ENCODE data around the gene MAP6.
A peak's percentile ranks its signal among the peaks of the same experiment; 100 is the strongest.
"Not testable (repeated sequence)": the region's sequence is repeated elsewhere in the genome, so short reads cannot be mapped to it uniquely, and the experiment has no call there.

The MAP6 gene

DNA sequence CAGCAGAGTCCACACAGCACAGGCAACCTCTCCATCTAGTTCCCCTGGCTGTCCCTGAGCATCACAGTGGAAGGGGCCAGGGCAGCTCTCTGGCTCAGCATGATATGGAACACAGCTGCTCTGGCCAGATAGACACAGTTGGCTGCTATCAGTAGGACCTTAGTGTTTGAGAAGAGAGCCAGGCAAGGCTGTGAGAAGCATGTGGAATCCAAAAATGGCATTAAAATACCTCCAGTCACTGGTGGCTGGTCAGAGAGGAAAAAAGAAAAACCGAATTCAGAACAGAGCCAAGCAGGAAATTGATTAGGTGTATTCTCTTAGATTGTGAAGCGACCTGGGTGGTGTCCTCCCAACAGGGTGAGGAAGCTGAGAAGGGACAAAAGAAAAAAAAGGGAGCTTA is 78.9 kb downstream of the MAP6 start:
- DNase-seq = peak; percentile 97

DNA sequence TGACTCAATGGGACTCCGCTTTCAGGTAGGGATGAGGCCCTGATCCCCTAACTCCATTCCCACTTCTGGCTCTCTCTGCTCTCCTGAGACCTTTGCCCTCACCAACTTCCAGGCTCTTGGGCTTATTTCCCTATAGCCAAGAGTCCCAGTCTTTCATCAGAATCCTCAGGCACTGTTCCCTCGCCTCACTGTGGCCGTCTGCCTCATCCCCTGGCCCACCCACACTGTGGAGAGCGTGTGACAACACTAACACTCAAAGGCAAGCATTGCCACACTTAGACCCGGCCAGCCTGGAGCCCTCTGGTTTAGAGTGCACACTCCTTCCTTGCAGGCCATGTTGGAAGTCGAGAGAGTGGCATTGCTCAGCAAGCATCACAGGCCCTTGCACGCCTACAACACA is 79.8 kb downstream of the MAP6 start:
- DNase-seq = no peak

DNA sequence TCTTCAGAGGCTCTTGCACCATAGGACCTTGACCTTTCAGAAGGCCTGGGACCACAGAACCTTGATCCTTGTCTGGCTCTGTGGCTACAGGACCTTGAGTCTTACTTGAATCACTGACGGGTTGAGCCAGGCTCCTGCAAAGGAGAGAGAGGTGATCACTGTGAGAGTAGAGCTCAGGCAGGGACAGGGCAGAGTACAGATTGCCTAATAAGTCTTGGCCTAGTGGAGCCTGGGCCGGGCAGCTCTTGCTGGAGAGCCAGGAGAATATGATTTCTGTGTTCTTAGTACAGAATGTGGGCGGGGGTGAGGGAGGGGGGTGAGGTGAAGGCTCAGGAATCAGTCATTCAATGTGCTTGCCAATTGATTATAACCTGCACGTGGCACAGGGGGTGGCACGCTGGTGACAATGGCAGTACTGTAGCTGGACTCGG is 80.8 kb downstream of the MAP6 start:
- no peak for DNase-seq

DNA sequence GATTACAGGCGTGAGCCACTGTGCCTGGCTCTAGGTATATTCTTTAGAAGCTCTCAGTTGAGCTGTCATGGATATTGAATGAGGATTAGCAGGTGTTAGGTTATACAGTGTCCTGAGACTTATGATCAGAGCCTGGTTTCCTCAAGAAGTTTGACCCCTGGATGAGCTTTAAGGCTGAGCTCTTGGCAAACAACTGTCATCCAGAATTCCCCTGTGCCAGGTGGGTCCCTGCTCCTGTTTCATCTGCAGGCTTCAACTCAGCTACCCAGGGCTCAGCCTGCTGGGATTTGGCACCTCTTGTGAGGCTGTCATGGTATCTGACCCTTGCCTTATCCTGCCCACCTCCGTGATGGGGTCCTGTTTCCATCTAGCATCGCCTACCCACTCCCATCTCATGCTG is 82.4 kb downstream of the MAP6 start:
- no peak for DNase-seq

DNA sequence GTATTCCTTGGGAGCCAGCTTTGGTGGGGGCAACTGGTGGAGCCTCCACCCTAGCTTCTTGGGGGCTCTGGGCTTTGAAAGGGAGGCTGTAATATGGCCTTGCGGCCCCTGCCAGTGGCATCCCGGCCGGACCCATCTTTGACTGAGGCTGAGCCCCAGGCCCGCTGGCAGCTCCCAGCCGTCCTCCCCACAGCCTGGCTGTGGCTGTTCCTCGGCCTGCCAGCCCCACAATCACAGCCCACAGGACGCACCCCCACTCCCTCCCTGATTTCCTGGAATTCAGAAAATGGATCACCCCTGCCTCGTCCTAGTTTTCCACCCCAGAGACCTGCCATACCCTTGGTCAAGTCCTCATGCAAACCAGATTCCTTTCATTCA is 83.6 kb downstream of the MAP6 start:
- DNase-seq = no peak

DNA sequence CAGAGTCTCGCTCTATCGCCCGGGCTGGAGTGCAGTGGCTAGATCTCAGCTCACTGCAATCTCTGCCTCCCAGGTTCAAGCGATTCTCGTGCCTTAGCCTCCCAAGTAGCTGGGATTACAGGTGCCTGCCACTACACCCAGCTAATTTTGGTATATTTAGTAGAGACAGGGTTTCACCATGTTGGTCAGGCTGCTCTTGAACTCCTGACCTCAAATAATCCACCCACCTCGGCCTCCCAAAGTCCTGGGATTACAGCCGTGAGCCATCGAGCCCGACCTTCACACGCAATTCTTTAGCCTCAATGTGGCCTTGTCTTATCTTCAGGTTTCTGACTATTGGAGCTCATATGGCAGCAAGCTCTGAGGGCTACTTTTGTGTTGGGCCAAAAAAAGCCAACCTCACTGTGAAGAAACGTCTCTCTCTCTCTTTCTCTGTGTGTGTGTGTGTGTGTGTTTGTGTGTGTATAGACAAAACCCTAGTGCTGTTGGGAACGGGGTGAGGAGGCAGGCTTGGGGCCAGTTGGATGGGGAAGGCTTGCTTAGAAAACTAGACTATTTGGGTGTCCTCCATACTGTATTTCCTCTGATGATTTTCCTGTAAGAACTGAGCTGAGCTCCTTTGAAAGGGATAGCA is 84.1 kb downstream of the MAP6 start:
- not testable (repeated sequence) for DNase-seq

DNA sequence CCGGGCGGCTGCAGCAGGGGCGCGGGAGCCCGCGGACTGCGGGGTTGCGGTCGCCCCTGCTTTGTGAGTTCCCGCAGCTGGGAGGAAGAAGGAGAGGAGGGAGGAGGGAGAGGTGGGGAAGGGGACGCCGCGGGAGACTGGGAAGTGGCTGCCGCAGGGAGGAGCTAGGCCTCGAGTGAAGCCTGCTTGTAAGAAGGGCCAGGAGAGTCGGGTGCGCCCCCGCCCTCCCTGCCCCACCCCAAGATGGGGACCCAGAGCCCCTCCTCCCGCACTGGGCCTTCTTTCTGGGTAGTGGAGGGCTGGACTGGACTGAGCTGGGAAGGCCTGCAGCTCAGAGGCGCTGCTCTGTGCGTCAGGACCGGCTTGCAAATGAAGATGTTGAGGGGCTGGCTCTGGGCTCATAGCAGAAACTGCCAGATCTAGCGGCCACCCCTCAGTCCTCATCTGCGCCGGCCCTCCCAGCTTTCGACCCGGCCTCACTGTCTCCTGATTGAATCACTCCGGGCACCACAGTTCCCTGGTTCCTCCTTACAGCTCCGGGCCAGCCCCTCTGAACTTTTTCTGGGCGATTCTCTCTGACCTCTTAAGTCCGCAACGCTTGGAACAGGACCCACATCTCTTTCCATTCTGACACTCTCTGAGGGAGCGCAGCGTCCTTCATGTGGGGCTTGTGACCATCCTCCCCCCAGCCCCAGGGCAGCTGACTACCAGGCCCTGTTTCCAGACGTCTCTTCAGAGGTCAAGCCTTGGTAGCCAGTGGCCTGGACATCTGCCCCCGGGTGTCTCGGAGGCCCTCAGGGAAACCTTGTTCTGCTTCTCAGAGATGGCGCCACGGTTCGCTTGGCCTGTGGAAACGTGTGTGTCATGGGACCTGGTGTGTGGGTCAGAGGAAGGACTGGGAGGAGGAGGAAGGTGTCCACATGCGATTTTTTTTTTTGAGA is 84.8 kb downstream of the MAP6 start:
- DNase-seq = peak; percentile 70

DNA sequence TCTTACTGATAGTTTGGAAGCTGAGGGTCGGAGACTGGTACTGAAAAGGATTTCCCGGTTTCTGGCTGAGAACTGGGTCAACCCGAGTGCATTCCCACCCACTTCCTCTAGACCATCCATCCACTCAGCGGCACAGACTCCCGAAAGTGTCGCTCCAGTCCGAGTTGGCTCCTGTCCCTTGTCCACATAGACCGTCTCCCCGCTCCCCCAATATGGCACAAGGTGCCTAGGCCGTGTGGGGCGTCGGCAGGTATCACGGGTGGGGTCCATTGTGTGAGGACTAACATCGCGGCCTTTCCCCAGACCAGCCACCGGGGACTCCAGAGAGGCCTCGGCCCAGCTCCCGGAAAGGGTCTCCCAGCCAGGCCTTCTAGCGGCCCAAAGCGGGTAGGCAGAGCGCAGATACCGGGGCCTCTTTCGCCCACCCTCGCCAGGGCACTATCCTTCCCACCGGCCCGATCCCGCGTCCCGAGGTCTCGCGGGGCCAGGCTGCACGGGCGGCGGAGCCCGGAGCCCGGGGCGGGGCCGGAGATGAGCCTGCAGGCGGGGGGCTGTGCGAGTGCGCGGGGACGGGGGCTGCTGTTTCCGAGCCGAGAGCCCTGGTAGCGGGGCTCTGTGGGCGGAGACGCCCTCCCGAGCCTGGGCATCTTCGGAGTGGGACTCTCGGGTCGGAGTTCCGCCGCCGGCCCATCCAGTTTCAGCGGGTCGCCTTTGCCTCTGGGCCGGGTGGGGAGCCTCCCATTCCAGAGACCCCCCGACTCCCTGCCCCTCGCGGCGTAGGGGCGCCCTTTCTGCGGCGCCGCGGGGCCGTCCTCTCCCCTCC is 85.7 kb downstream of the MAP6 start:
- DNase-seq = peak; percentile 90

DNA sequence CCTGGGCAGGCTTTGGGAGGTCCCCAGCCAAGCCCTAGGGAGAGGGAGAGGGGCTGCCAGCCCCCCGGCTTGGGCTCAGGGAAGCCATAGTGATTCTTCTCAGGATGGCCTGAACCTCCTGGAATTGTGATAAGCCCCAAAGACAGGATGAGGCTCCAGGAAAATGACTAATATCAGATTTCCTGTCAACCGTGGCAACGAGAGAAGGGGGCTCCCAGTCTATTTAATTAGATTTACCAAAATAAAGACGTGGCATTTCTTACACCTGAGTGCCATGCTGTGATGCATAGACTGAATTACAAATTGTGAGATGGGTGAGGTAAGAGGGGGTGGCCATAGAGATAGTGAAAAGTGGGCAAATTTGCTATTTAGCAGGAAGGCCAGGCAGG is 86.3 kb downstream of the MAP6 start:
- DNase-seq = no peak

DNA sequence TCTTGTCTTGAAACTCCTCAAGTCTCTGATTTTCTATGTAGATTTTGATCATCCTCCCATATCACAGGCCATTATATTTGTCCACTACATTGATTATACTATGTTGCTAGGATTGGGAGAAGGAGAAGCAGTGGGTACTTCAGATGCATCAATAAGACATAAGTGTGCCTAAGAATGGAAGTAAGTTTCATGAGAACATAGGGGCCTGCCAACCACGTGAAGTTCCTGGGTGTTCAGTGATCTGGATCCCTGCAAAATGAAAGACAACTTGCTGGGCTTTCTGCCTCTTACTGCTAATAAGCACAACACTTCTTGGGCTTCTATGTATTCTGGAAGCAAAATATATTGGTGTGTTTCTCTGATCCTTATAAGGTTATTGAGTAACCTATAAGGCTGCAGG is 89.0 kb downstream of the MAP6 start:
- DNase-seq = no peak

DNA sequence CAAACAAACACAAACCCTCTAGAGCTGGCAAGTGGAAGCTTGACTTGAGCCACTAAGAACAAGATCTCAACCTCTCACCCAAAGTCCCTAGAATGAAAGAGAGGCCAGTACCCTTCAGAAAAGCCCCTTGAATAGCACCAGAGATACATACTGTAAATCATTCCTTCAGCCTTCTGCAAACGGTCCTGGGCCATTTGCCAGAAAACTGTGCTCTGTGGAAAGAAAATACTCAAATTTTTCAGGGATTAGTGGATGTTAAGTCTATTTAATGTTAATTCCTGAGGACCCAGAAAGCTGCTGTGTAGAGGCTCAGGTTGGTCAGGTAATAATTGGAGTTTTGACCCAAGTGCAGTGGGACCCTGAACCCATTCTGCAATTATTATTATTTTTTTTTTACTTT is 89.9 kb downstream of the MAP6 start:
- no peak for DNase-seq

DNA sequence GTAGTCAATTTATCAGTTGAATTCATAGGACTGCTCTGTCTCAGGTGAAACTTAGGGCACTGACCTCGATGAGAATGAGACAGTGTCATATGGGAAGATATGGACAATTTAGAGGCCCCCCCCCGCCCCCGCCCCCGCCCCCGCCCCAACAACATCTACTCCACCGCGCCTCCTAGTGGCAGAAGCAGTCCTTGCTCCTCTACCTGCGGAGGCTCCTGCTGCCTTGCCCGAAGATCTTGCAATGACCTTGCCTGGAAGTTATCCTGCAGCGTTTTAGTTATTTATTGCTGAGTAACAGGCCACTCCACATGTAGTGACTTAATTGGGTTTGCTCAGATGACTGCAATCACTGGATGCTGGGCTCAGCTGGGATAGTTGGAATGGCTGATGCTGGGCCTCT is 91.6 kb downstream of the MAP6 start:
- peak; percentile 54 for DNase-seq

DNA sequence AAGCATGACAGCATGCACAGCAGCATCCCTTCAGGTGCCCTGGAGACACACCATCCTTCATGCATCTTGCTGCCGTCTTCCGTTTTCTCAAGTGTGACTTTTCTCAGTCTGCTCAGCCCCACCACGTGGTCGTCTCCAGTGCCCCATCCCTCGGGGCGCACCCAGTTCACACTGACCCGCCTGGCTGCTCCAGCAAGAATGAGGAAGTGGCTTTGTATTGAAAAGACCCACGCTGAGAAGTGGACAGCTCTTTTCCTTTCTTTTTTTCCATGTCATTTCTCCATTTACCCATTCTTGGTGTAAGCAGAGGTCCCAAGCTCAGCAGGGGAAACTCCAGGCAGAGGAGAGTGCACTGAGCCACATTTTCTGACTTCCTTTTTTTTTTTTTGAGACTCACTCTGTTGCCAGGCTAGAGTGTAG is 92.3 kb downstream of the MAP6 start:
- peak; percentile 87 for DNase-seq

DNA sequence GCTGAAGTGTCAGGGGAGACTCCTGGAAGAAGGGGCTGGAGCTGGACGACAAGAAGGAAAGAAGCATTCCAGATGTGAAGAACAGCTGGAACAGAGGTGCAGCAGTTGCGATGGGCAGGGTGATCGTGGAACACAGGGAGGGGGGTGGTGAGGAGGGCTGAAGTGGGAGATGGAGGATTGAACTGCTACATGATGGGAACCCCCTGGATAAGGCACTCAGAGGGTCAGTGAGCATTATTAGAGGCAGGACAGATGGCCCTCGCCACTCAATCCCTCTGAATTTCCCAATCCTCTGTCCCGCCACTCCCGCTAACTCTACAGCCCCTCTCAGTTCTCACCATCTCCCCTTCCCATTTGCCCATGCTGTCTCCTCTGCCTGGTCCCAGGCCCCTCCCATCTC is 92.8 kb downstream of the MAP6 start:
- DNase-seq = no peak

DNA sequence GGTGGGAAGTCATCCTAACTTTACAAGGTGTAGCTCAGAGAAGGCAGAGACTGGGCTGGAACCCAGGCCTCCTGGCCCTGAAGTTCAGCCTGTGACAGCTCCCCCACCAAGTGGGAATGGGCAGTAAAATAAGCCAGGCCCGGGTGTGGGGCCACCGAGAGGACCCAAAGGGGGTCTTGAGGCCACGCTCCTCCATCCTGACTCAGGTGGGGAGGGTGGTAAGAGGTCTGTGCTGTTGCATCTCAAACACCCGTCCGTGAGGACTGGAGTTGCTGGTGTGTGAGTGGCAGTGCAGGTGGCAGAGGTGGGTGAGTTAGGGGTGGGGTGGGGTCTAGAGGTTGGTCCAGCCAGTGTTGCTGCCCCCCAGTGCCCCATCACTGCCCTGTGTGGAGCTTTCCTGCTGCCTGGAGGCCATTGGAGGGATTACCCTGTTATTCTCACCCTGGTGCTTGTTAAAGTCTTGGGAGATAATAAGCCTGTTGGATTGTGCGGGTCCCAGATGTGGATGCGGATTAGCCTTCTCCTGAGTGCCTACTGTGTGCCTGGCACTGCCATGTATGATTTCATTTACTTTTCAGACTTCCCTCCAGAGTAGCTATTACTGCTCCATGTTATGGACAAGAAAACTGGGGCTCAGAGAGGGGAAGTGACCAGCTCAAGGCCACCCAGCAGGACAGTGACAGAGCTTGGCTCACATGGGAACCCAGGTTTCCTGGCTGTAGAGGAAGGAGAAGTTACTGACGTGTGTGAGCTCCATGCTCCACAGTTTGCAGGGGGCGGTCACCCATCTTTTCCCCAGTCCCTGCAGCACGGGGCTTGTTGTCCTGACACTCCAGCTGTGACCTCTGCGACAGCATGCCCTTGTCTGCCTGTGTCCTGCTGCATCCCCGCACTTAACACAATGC is 93.9 kb downstream of the MAP6 start:
- DNase-seq = no peak

DNA sequence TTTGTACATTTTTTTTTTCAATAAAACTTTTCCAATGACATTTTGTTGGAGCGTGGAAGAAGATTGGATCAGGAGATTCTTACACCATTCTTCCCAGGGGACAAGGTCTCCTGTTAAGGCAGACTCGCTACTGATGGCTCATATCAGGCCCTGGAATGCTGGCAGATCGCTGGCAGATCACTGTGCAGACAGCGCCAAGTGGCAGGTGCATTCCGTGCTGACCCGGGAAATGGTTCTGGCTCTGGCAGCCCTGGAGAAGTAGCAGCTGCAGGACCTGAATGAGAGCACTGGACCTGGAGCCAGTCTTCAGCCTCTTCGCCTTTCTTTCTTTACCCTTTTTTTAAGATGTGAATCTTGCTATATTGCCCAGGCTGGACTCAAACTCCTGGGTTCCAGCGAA is 96.1 kb downstream of the MAP6 start:
- no peak for DNase-seq

DNA sequence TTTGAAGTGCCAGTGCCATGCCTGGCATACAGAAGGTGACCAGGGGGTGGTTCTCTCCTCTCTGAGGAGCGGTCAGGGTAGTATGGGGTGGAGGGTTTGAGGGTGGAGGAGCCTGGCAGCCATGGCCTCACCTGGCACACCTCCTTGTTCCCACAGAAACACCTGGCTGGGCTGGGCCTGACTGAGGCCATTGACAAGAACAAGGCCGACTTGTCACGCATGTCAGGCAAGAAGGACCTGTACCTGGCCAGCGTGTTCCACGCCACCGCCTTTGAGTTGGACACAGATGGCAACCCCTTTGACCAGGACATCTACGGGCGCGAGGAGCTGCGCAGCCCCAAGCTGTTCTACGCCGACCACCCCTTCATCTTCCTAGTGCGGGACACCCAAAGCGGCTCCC is 97.2 kb downstream of the MAP6 start:
- no peak for DNase-seq

DNA sequence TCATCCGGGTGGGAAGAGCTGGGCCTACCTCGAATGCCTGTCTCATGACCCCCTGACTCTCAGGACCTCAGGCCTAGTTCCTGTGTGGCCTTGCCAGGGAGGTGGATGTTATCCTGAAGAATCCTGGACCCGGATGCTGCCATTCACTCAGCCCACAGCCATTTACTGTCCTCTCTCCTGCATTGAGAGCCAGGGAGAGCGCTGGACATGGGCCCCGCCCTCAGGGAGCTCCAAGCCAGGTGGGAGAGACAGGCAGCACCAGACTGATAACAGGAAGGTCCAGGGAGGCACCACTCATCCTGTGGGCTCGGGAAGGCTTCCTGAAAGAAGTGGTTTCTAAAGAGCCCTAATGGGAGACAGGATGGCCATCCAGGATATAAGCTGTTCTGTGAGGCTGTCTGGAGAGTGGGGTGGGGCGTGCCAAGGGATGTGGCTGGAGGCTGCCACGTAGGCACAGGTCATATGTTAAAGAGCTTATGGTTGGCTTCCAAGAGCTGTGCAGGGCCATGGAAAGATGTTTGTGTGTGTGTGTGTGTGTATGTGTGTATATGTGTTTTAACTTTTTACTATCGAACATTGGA is 98.2 kb downstream of the MAP6 start:
- DNase-seq = no peak

DNA sequence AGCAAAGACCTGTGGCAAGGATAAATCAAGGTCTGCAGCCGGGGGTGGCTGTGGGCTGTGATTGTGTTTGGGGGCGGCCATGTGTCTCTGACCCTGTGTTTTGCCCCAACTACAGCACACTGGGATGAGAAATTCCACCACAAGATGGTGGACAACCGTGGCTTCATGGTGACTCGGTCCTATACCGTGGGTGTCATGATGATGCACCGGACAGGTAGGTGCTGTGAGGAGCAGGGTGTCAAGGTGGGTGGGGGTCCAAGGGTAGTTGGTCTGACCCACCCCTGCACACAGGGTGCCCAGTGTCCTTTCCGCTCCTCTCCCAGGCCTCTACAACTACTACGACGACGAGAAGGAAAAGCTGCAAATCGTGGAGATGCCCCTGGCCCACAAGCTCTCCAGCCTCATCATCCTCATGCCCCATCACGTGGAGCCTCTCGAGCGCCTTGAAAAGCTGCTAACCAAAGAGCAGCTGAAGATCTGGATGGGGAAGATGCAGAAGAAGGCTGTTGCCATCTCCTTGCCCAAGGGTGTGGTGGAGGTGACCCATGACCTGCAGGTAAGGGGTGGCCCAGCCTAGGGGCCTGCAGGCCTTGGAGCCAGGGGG is 100.1 kb downstream of the MAP6 start:
- no peak for DNase-seq

DNA sequence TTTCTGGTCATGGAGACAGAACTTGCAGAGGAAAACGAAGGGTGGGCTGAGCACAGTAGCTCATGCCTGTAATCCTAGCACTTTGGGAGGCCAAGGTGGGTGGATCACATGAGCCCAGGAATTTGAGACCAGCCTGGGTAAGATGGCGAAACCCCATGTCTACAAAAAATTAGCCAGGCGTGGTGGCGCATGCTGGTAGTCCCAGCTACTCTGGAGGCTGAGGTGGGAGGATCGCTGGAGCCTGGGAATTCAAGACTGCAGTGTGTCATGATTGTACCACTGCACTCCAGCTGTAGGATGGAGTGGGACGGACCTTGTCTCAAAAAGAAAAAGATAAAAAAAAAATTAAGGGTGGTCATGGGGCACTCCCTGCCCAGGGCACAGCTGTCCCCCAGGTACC is 100.9 kb downstream of the MAP6 start:
- DNase-seq = no peak

DNA sequence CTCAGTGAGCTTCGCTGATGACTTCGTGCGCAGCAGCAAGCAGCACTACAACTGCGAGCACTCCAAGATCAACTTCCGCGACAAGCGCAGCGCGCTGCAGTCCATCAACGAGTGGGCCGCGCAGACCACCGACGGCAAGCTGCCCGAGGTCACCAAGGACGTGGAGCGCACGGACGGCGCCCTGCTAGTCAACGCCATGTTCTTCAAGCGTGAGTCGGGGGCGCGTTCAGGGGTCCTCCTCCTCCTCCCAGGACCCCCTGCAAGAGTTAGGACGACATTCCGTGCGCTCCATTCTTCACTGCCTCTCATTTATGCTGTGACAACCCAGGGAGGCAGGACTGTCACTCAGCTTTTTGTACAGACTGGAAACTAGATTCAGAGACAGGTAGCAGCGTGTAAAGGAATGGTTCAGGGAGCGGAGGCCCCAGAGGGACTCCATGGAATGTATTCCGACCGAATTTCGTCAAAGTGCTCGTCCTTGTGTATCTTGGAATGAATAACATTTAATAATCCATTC is 102.0 kb downstream of the MAP6 start:
- DNase-seq = no peak

Data from hematopoietic multipotent progenitor cell treated with erythropoietin and hydrocortisone succinate and interleukin-3 and kit ligand, for 4 days (in vitro differentiated cells).